OCI-LY7 (cell line): Measurements from ENCODE around the gene HERC2. TPM values are rescaled to one million over a fixed set of nuclear protein-coding genes. Genes with fewer than 3 reads are reported as not detected.
"Not testable (repeated sequence)": the region's sequence is repeated elsewhere in the genome, so short reads cannot be mapped to it uniquely, and the experiment has no call there.

Source experiments
- BruUV-seq: library from RNA; stranded (reverse); fragments of 400-500 nt; replicated peaks from 2 replicates; lab custom pipeline; 2021; lab: Mats Ljungman, UMichigan
- CTCF ChIA-PET: fragments of 300-600 bp; sonication (Branson Sonifier 250); formaldehyde crosslinking; loops from one replicate; lab custom pipeline; 2022; ENCODE audit warnings: antibody characterized with exemption; ENCODE audit not compliant: unreplicated experiment; lab: Charles Lee
- POLR2A ChIA-PET: fragments of 300-600 bp; sonication (Branson Sonifier 250); formaldehyde crosslinking; loops from one replicate; lab custom pipeline; 2022; ENCODE audit warnings: antibody characterized with exemption; lab: Charles Lee
- DNase-seq: peaks from one replicate; pipeline ENCODE4 v3.0.0-alpha.2; 2015; ENCODE audit warnings: low spot score
- H2AFZ ChIP-seq: fragments of 200-600 bp; sonication (generic), shearing (Covaris generic); 2 replicates; pipeline ENCODE4 v1.6.1; 2014; ENCODE audit warnings: mild to moderate bottlenecking, antibody characterized with exemption, low read length, moderate library complexity
- H3K27ac ChIP-seq: fragments of 200-600 bp; sonication (generic); 2 replicates; pipeline ENCODE4 v1.5.1; 2014; ENCODE audit warnings: mixed run types, low read depth, mild to moderate bottlenecking, moderate library complexity, low read length, inconsistent platforms; ENCODE audit not compliant: poor library complexity, severe bottlenecking
- H3K36me3 ChIP-seq: fragments of 200-600 bp; sonication (generic); 2 replicates; pipeline ENCODE4 v1.6.1; 2014; ENCODE audit warnings: mild to moderate bottlenecking, antibody characterized with exemption, low read length, moderate library complexity, mixed read lengths; ENCODE audit not compliant: insufficient read depth
- H3K4me1 ChIP-seq: fragments of 200-600 bp; sonication (generic); 2 replicates; pipeline ENCODE4 v1.5.1; 2014; ENCODE audit warnings: mild to moderate bottlenecking, low read length; ENCODE audit not compliant: insufficient read depth, poor library complexity, severe bottlenecking
- H3K4me2 ChIP-seq: fragments of 200-600 bp; sonication (generic); 2 replicates; pipeline ENCODE4 v1.6.1; 2014; ENCODE audit warnings: mild to moderate bottlenecking, low read length
- H3K4me3 ChIP-seq: fragments of 200-600 bp; sonication (generic); 2 replicates; pipeline ENCODE4 v1.5.1; 2014; ENCODE audit warnings: mild to moderate bottlenecking, low read depth, low read length; ENCODE audit not compliant: poor library complexity, severe bottlenecking
- H3K79me2 ChIP-seq: fragments of 200-600 bp; sonication (generic); 2 replicates; pipeline ENCODE4 v1.6.1; 2016; ENCODE audit warnings: low read depth, mild to moderate bottlenecking, low read length, moderate library complexity, mixed read lengths; ENCODE audit not compliant: insufficient read depth
- H3K9me2 ChIP-seq: fragments of 200-600 bp; sonication (generic); 2 replicates; pipeline ENCODE4 v1.6.1; 2016; ENCODE audit warnings: mild to moderate bottlenecking, low read length, mixed read lengths; ENCODE audit not compliant: insufficient read depth
- H3K9me3 ChIP-seq: fragments of 200-600 bp; sonication (generic); 2 replicates; pipeline ENCODE4 v1.6.1; 2014; ENCODE audit warnings: mild to moderate bottlenecking, mixed run types, low read length, mixed read lengths
- H4K20me1 ChIP-seq: fragments of 200-600 bp; sonication (generic); 2 replicates; pipeline ENCODE4 v1.6.1; 2014; ENCODE audit warnings: mild to moderate bottlenecking, antibody characterized with exemption, low read length, moderate library complexity, mixed read lengths; ENCODE audit not compliant: insufficient read depth
- EZH2phosphoT487 ChIP-seq: fragments of 200-600 bp; sonication (generic); IDR thresholded peaks from 2 replicates; pipeline ENCODE4 v1.6.1; 2018; ENCODE audit warnings: low read depth, borderline replicate concordance, mild to moderate bottlenecking, mixed run types, antibody characterized with exemption, low read length, moderate library complexity, mixed read lengths
- intact Hi-C: fragments of 100-400 bp; cut with micrococcal nuclease; formaldehyde crosslinking; loops from one replicate; pipeline ENCODE4 v1.10.0; 2022; ENCODE audit not compliant: unreplicated experiment
- total RNA-seq, 2 experiments: library from RNA; depleted of rRNA in 1 of 2; stranded (reverse); fragments of >200 nt in 1 of 2; shearing (Covaris generic) in 1 of 2; gene quantifications; 2 replicates each; pipeline ENCODE4 v1.2.3, GENCODE V29; 2014 to 2022
- TF ChIP-seq, protein P1 (sequence below): fragments of 200-600 bp; sonication (generic); conservative IDR thresholded peaks from 2 replicates; pipeline ENCODE4 v1.5.1; 2014; ENCODE audit warnings: mild to moderate bottlenecking, antibody characterized with exemption, low read length, moderate library complexity, mixed read lengths

HERC2 gene
- total RNA-seq, 2 experiments from 2014 or later: 55.5 to 94.0 TPM

DNA sequence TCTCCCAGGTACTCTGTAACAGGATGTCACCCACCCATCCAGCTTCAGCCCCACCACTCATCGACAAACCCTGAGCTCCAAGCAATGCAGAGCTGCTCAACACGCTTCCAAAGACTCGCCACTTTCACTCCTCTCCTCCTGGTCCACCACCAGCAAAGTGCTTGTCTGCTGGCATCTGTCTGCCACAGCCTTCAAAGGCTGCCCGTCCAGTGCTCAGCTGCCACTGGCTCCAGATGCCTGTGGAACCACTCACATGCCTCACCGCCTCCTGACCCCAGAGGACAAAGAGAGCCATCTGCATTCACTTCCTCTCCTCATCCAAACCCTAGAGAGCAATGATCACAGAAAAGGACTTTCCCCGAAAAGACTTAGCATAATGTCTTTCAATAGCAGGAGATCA is 113.4 kb downstream of the HERC2 start:
- no peak overlapping the region for H3K27ac ChIP-seq
- H3K4me1 ChIP-seq: no peaks in the 10 kb centered on the region
- H3K4me2 ChIP-seq: no peak overlapping the region
- H3K9me2 ChIP-seq: no peaks in the 10 kb centered on the region
- no peak for TF ChIP-seq EZH2phosphoT487
- TF ChIP-seq, protein P1, sequence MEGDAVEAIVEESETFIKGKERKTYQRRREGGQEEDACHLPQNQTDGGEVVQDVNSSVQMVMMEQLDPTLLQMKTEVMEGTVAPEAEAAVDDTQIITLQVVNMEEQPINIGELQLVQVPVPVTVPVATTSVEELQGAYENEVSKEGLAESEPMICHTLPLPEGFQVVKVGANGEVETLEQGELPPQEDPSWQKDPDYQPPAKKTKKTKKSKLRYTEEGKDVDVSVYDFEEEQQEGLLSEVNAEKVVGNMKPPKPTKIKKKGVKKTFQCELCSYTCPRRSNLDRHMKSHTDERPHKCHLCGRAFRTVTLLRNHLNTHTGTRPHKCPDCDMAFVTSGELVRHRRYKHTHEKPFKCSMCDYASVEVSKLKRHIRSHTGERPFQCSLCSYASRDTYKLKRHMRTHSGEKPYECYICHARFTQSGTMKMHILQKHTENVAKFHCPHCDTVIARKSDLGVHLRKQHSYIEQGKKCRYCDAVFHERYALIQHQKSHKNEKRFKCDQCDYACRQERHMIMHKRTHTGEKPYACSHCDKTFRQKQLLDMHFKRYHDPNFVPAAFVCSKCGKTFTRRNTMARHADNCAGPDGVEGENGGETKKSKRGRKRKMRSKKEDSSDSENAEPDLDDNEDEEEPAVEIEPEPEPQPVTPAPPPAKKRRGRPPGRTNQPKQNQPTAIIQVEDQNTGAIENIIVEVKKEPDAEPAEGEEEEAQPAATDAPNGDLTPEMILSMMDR: no peak
- no peaks in the 10 kb centered on the region for H3K9me3 ChIP-seq
- POLR2A ChIA-PET: no interaction called here
- no peak overlapping the region for H2AFZ ChIP-seq
- no peak overlapping the region for H3K4me3 ChIP-seq
- H4K20me1 ChIP-seq: no peaks in the 10 kb centered on the region
- CTCF ChIA-PET: no interaction called here
- H3K79me2 ChIP-seq: no peaks in the 10 kb centered on the region
- BruUV-seq: no TSS peak
- intact Hi-C loops: no loop called here
- no peak for DNase-seq
- H3K36me3 ChIP-seq: no peaks in the 10 kb centered on the region

DNA sequence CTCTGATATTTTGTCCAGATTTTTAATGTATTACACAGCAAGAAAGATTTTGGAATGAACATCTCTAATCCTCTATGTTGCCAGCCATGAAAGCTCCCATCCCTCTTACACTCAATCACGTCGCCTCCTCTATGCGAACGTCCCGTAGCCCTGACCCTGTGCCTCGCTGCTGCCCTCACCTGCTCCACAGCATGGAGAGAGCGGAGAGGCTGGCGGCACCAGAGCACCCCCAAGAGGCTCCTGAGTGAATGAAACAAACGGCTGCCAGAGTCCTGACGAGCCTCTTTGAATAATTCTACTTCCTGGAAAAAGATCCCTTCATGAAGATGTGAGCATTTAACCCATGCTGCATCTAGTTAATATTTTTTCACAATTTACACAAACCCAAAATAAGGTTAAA is 116.3 kb downstream of the HERC2 start:
- TSS peak; percentile 67 for BruUV-seq
- H3K4me2 ChIP-seq, H4K20me1 ChIP-seq, H3K4me1 ChIP-seq, H3K36me3 ChIP-seq, H3K27ac ChIP-seq, H2AFZ ChIP-seq, intact Hi-C loops, DNase-seq, H3K79me2 ChIP-seq, H3K9me2 ChIP-seq, CTCF ChIA-PET, H3K9me3 ChIP-seq, H3K4me3 ChIP-seq, POLR2A ChIA-PET: not testable (repeated sequence)

DNA sequence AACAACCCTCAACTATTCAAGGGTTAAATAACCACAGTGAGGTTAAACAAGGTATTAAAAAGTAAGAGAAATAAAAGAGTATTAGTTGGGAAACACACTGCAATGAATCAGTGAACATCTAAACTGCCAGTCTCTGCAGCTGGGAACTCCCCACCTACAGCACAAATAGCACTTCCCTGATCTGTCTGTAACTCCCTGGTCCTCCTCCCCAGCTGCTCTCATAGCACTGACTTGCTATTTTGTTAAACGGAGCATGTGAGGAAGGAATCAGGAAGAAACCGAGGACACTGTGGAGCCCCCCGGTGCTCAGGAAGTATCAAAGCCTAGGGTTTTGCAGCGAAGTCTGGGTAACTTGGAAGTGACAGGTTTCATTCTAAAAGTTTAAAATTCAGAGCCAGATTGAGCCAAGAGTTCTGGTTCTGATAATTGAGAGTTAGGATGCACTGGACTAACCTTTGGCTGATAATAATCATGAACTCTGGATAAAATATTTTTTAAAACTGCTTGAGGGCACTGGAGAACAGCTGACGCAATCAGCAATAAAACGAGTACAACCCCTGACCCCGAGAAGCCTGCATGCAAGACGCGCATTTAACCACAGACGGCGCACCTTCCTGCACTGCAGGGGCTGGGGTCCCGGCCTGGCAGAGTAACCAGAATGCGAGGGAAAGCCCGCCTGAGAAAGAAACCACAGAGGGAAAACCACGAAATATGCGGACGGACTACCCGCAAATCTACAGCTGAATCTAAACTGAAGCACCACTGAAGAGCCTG is 118.7 kb downstream of the HERC2 start:
- CTCF ChIA-PET, H3K79me2 ChIP-seq, H2AFZ ChIP-seq, H3K9me3 ChIP-seq, H3K4me3 ChIP-seq, H3K9me2 ChIP-seq, POLR2A ChIA-PET, DNase-seq, H3K27ac ChIP-seq, H3K4me2 ChIP-seq, BruUV-seq, intact Hi-C loops, H4K20me1 ChIP-seq, H3K4me1 ChIP-seq: not testable (repeated sequence)
- H3K36me3 ChIP-seq: peaks cover 12% of the 10 kb centered on the region

DNA sequence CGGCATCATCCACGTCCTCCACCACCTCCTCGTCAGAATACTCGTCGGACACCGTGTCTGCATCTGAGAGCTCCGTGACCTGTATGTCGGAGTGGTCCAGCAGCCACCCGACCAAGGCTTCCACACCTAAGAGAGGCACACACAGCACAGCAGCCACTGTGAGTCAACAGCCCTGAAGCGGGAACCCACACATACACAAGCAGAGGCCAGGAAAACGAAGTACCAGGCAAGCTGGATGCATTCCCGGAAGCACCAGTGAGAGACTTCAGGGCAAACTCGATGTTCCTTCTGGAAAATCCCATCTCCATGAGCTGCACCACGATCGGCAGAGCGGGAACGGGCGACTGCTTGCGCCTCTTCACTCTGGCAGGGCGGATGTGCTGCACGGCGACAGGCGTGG is 119.9 kb downstream of the HERC2 start:
- H3K4me3 ChIP-seq, H3K9me3 ChIP-seq, H3K4me2 ChIP-seq, H4K20me1 ChIP-seq, H3K27ac ChIP-seq, BruUV-seq, H3K4me1 ChIP-seq, H3K79me2 ChIP-seq, H2AFZ ChIP-seq, DNase-seq, POLR2A ChIA-PET, H3K9me2 ChIP-seq, intact Hi-C loops, CTCF ChIA-PET: not testable (repeated sequence)
- H3K36me3 ChIP-seq: peaks cover 19% of the 10 kb centered on the region

DNA sequence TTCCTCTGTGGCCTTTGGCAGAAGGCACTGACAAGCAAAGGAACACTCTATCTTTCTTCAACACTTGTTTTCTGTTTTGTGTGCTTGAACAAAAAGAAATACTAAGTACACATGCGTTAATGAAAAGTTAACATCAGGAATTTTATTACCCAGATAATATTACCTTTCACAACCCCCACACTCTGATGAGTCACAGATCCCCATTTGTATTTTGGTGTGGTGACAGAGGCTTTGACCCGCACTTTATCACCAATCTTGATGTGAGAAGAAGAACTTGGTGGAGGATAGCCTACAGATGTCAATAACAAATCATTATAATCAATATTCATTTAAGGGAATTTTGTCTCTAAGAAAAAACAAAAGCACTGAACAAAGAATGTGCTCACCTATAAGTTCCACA is 123.8 kb downstream of the HERC2 start:
- H3K36me3 ChIP-seq: peaks cover 28% of the 10 kb centered on the region
- H3K4me2 ChIP-seq, POLR2A ChIA-PET, DNase-seq, H3K79me2 ChIP-seq, BruUV-seq, intact Hi-C loops, CTCF ChIA-PET, H3K27ac ChIP-seq, H3K9me3 ChIP-seq, H3K4me3 ChIP-seq, H2AFZ ChIP-seq, H3K4me1 ChIP-seq, H3K9me2 ChIP-seq, H4K20me1 ChIP-seq: not testable (repeated sequence)

DNA sequence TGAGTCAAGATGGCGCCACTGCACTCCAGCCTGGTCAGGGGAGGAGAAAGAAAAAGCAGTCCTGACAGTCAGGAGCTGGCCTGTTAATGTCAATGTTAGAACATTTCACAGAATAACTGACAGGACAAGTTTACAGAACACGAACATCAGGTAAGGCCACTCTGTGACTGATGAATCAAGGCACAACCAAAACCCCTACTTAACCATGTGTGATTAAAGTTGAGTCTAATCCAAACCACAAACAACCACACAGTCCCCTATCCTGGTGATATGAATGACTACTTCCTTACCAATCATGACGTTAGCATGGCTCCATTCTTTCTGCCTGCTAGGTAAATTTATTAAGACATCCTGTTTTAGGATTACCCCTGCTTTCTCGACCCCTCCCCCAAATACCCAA is 124.3 kb downstream of the HERC2 start:
- H3K79me2 ChIP-seq, H2AFZ ChIP-seq, H3K4me1 ChIP-seq, CTCF ChIA-PET, H3K9me2 ChIP-seq, intact Hi-C loops, H3K9me3 ChIP-seq, H3K4me2 ChIP-seq, H3K27ac ChIP-seq, DNase-seq, H3K4me3 ChIP-seq, POLR2A ChIA-PET, BruUV-seq, H4K20me1 ChIP-seq: not testable (repeated sequence)
- peaks cover 31% of the 10 kb centered on the region for H3K36me3 ChIP-seq
